Inflammatory macrophage (primary cell): ENCODE results near the gene PTGIR.

Experiments
- DNase-seq, 2 donors: peaks; one replicate each; pipeline ENCODE4 v3.0.0-alpha.2; 2020 to 2022

The PTGIR gene

DNA sequence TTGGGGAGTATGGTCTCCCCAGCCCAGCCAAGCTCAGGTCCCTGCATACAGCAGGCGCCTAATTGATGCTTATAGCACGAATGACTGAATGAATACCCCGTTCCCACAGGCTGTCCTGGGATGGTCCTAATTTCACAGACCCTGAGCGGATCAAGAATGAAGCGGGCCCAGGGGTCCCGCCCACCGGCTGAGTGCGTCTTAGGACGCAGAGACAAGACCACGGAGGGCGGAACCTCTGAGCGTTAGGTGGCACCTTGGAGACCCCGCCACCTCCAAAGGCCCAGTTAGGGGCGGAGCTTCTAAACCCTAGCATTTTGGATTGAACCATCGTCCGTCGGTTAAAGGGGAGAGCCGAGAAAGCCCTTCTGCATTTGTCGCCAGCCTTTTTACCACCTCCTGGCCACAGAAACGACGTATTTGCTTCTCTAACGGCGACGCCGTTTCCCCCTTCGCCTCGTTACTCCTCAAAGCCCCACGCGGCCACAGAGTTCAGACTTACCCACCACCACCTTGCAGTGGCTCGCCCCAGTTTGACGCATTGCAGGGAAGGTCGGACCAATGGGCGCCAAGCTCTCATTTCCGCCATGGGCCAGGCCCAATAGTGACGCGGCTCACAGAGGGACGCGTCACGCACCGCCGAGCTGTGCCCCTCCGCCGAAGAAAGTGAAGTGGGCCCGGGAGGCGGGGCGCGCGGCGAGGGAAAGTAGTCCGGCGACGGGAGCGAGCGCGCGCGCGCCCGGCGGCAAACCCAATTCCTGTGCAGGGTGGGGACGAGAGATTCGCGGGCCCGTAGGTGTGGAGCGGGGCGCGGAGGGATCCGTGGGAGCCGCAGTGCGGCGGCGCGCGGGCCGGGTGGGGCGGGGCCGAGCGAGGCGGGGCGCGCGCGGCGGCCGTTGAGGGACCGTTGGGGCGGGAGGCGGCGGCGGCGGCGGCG lies 24.2 kb downstream of the PTGIR start:
- peak; percentile 98 for DNase-seq

DNA sequence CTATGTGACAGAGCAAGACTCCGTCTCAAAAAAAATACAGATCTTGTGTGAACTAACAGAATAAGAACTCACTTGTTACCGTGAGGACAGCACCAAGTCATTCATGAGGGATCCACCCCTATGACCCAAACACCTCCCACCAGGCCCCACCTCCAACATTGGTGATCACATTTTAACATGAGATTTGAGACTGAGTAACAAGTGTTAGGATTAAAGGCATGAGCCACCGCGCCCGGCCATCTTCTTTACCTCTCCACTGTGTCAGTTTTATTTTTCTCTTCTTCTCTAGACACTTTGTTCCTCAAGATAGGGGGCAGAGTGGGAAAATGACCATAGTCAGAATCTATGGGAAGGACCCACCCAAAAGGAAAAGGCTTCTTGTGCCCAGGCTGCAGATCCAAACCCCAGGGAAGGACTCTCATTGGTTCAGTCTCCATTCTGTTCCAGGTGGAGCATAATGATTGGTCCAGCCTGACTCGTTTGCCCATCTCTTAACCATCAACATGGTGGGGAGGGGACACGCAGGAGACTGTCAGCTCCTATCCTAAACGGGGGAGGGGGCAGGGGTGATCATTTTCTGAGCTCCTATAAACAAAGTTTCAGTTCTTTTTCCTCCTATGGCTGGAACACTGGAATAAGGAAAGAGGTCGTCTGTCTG lies 25.0 kb downstream of the PTGIR start:
- no peak for DNase-seq

- no peak for DNase-seq
Observed at GRCh38 chr19:46598372-46598917, 26.4 kb downstream of the PTGIR start.

- peak; percentile 43 to 45 for DNase-seq
Observed at GRCh38 chr19:46596008-46596407, 28.9 kb downstream of the PTGIR start.

DNA sequence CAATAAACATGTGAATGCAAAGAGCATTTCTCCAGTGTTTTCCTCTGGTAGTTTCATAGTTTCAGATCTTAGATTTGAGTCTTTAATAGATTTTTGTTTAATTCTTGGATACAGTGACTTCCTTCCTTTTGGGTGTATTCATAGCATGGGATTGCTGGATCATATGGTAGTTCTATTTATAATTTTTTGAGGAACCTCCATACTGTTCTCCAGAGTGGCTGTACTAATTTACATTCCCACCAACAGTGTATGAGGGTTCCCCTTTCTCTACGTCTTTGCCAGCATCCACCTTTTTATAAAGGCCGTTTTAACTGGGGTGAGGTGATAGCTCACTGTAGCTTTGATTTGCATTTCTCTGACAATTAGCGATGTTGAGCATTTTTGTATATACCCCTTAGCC lies 33.0 kb downstream of the PTGIR start:
- peak; percentile 55 to 75 for DNase-seq

GRCh38 chr19:46591254-46591653 lies 33.6 kb downstream of the PTGIR start:
- no peak for DNase-seq

- DNase-seq, result no peak
Observed at GRCh38 chr19:46587861-46588260, 37.0 kb downstream of the PTGIR start.

- DNase-seq, result no peak
Observed at GRCh38 chr19:46586294-46586693, 38.6 kb downstream of the PTGIR start.

DNA sequence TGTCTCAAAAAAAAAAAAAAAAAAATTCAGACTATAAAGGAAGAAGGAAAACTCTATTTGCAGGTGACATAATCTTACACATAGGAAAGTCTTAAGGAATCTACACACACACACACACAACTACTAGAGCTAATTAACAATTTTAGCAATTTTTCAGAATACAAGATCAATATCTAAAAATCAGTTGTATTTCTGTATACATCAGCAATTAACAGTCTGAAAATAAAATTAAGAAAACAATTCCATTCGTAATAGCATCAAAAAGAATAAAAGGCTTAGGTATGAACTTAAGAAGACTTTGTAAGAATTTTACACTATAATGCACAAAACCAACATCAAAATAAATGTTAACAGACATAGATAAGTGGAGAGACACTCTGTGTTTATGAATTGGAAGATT lies 39.4 kb downstream of the PTGIR start:
- DNase-seq, result no peak

- DNase-seq, result no peak
Observed at GRCh38 chr19:46580247-46580646, 44.6 kb downstream of the PTGIR start.

DNA sequence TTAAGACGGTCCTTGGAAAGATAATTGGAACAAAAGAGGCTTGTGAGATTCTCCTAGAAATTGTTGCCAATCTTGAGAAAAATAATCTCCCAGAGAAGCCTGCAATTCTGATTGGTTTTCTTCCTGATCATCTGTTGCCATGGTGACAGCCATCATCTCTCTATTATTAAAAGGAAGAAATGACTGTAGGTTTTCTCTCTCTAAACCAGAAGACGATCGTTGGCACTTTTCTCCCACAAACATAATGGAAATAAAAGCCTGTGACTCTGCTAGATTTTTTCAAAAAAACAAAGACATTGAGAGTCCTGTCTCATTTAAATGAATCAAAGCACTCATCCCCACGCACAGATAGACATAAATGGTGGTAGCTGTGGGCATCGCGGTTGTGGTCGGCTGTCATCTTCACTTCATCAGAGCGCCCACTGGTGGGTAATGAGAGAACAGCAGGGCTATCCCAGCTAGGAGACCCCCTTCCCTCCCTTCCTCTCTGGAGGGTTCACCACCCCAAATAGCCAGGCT lies 45.5 kb downstream of the PTGIR start:
- DNase-seq, result peak in 1 of 2 donors; percentile 21

DNA sequence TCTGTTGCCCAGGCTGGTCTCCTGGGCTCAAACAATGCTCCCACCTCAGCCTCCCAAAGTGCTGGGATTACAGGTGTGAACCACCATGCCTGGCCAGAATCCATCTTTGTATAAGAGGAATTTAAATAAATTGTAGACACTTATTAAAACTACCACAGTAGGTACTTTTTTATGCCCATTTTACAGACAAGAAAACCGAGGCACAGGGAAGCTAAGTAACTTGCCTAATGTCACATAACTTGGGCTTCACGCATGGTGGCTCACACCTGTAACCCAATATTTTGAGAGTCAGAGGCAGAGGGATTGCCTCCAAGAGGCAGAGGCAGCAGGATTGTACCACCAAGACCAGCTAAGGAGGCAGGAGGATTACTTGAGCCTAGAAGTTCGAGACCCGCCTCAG lies 46.4 kb downstream of the PTGIR start:
- DNase-seq, result no peak

- DNase-seq, result peak; percentile 80 to 89
Observed at GRCh38 chr19:46574533-46574932, 50.4 kb downstream of the PTGIR start.

GRCh38 chr19:46573679-46574498 lies 51.0 kb downstream of the PTGIR start:
- peak in 1 of 2 donors; percentile 58 for DNase-seq

DNA sequence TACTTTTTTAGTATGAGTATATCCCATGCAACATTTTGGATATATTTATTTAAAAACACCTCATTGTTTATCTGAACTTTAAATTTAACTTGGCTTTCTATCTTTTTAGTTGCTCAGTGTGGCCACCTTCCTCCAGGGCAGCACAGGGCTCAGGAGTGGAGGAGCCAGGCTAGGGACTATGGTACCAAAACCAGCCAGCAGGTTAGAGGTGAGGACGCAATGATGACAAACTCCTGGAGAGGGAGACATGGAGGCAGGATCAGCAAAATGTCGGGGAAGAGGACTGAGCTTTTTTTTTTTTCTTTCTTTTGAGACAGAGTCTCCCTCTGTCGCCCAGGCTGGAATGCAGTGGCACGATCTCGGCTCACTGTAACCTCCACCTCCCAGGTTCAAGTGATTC lies 53.4 kb downstream of the PTGIR start:
- peak; percentile 37 to 56 for DNase-seq
